ENCODE data around the gene FAM193A. TPM values are rescaled to one million over a fixed set of nuclear protein-coding genes. Genes with fewer than 3 reads are reported as not detected.

Gene FAM193A
- total RNA-seq, 1 donor from 2014 or later, result 31.4 TPM

- Histone ChIP-seq H3K36me3 (no peaks in the 10 kb centered on the region), H3K27ac (peak overlapping the region; percentile 65), H3K9me3 (no peaks in the 10 kb centered on the region), H3K27me3 (no peaks in the 10 kb centered on the region), H3K4me1 (no peaks in the 10 kb centered on the region), H3K4me3 (peak overlapping the region; percentile 46 to 56)
- no peak for TF ChIP-seq POLR2AphosphoS5 (IDR thresholded peaks at IDR 0.05; ENCODE audit: insufficient read depth in 1 of 2, low read depth in 1 of 2)
- intact Hi-C loops (cut with DNase I), result loop anchor here (10.0 kb wide), 1 partner anchor 81 kb away; the partner anchor contains the start of gene ADD1
- peak in 1 of 2 donors; percentile 88 for DNase-seq (ENCODE audit: extremely low spot score in 2 of 2)
Observed at GRCh38 chr4:2763511-2763967, 227.1 kb downstream of the FAM193A start.

DNA sequence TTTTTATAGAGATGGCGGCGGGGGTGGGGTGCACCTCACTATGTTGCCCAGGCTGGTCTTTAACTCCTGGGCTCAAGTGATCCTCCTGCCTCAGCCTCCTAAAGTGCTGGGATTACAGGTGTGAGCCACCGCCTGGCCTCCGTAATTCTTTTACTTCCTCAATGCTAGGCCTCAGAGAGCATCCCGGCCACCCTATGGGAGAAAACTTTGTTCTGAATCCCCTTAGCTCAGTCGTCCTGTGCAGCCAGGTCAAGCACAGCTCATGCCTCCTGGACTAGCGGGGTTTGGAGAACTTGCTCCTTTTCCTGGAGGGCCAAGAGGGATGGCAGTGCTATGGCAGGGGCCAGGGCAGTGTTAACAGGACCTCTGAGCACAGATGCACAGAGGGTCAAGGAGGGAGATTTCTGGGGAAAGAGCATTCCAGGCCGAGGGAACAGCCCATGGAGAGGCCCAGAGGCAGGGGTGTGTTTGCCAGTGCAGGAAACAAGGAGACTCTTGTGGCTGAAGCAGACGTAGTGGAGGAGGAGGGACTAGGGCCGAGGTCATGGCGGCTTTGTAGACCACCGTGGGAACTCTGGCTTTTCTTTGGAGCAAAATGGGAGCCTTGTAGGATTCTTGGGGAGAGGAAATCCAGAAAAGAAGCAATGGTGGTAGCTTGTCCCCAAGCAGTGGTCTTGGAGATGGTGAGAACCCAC lies 229.5 kb downstream of the FAM193A start:
- no peak overlapping the region for H3K4me3 ChIP-seq
- intact Hi-C loops (cut with DNase I), result loop anchor here (10.0 kb wide), 1 partner anchor 79 kb away; the partner anchor contains the start of gene ADD1
- H3K27me3 ChIP-seq, result no peaks in the 10 kb centered on the region
- peak in 1 of 2 donors; percentile 72 for DNase-seq (ENCODE audit: extremely low spot score in 2 of 2)
- no peaks in the 10 kb centered on the region for H3K9me3 ChIP-seq
- TF ChIP-seq, protein P1, sequence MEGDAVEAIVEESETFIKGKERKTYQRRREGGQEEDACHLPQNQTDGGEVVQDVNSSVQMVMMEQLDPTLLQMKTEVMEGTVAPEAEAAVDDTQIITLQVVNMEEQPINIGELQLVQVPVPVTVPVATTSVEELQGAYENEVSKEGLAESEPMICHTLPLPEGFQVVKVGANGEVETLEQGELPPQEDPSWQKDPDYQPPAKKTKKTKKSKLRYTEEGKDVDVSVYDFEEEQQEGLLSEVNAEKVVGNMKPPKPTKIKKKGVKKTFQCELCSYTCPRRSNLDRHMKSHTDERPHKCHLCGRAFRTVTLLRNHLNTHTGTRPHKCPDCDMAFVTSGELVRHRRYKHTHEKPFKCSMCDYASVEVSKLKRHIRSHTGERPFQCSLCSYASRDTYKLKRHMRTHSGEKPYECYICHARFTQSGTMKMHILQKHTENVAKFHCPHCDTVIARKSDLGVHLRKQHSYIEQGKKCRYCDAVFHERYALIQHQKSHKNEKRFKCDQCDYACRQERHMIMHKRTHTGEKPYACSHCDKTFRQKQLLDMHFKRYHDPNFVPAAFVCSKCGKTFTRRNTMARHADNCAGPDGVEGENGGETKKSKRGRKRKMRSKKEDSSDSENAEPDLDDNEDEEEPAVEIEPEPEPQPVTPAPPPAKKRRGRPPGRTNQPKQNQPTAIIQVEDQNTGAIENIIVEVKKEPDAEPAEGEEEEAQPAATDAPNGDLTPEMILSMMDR (IDR thresholded peaks at IDR 0.05), result no peak
- TF ChIP-seq POLR2A (IDR thresholded peaks at IDR 0.05) (no peak), POLR2AphosphoS5 (IDR thresholded peaks at IDR 0.05; ENCODE audit: insufficient read depth in 1 of 2, low read depth in 1 of 2) (no peak)
- H3K4me1 ChIP-seq, result no peaks in the 10 kb centered on the region
- H3K36me3 ChIP-seq, result no peaks in the 10 kb centered on the region
- H3K27ac ChIP-seq, result no peak overlapping the region

- TF ChIP-seq POLR2A (IDR thresholded peaks at IDR 0.05) (no peak), POLR2AphosphoS5 (IDR thresholded peaks at IDR 0.05; ENCODE audit: insufficient read depth in 1 of 2, low read depth in 1 of 2) (no peak)
- TF ChIP-seq, protein P1 (IDR thresholded peaks at IDR 0.05), result no peak
- H3K4me1 ChIP-seq, result no peaks in the 10 kb centered on the region
- H3K4me3 ChIP-seq, result no peak overlapping the region
- H3K9me3 ChIP-seq, result no peaks in the 10 kb centered on the region
- no peak for DNase-seq (ENCODE audit: extremely low spot score in 2 of 2)
- intact Hi-C loops (cut with DNase I), result loop anchor here (10.0 kb wide), 1 partner anchor 78 kb away; the partner anchor contains the start of gene ADD1
- H3K27me3 ChIP-seq, result no peaks in the 10 kb centered on the region
- no peak overlapping the region for H3K27ac ChIP-seq
- H3K36me3 ChIP-seq, result no peaks in the 10 kb centered on the region
Observed at GRCh38 chr4:2767046-2767704, 230.7 kb downstream of the FAM193A start.

- no peaks in the 10 kb centered on the region for H3K36me3 ChIP-seq
- no peak overlapping the region for H3K27ac ChIP-seq
- H3K4me1 ChIP-seq, result no peaks in the 10 kb centered on the region
- DNase-seq (ENCODE audit: extremely low spot score in 2 of 2), result peak in 1 of 2 donors; percentile 67
- no peaks in the 10 kb centered on the region for H3K27me3 ChIP-seq
- no peaks in the 10 kb centered on the region for H3K9me3 ChIP-seq
- H3K4me3 ChIP-seq, result no peak overlapping the region
- TF ChIP-seq, protein P1 (IDR thresholded peaks at IDR 0.05), result no peak
- TF ChIP-seq POLR2AphosphoS5 (IDR thresholded peaks at IDR 0.05; ENCODE audit: insufficient read depth in 1 of 2, low read depth in 1 of 2), result no peak
- TF ChIP-seq POLR2A (IDR thresholded peaks at IDR 0.05), result no peak
- intact Hi-C loops (cut with DNase I), result loop anchor here (10.0 kb wide), 1 partner anchor 77 kb away; the partner anchor contains the start of gene ADD1
Observed at GRCh38 chr4:2767705-2768074, 231.2 kb downstream of the FAM193A start.

DNA sequence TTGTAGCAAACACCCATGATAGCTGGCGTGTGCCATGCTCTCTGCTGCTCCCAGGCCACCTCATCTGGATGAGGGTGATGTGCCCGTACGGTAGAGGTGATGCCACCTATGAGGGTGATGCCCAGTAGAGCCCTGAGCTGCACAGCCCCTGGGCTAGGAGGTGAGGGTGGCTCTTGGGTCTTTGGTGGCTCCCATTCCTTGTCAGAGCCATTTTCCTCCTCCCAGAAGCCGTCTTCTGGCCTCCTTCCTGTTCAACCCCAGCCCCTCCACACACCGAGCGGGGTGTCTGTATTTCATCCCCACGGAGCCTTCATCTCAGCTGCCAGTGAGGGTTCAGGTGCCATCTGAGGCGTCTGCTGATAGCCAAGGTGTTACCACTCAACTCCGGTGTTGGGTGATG lies 231.7 kb downstream of the FAM193A start:
- TF ChIP-seq POLR2AphosphoS5 (IDR thresholded peaks at IDR 0.05; ENCODE audit: insufficient read depth in 1 of 2, low read depth in 1 of 2) (no peak), POLR2A (IDR thresholded peaks at IDR 0.05) (no peak)
- TF ChIP-seq, protein P1 (IDR thresholded peaks at IDR 0.05), result no peak
- Histone ChIP-seq H3K27ac (no peak overlapping the region), H3K36me3 (no peaks in the 10 kb centered on the region), H3K27me3 (no peaks in the 10 kb centered on the region), H3K9me3 (no peaks in the 10 kb centered on the region), H3K4me3 (no peak overlapping the region), H3K4me1 (no peaks in the 10 kb centered on the region)
- DNase-seq (ENCODE audit: extremely low spot score in 2 of 2), result peak in 1 of 2 donors; percentile 67
- intact Hi-C loops (cut with DNase I), result loop anchor here (10.0 kb wide), 1 partner anchor 77 kb away; the partner anchor contains the start of gene ADD1
